HG03025 (cell line): Measurements from ENCODE around the gene DCT.
"Not testable (repeated sequence)": the region's sequence is repeated elsewhere in the genome, so short reads cannot be mapped to it uniquely, and the experiment has no call there.

Source experiments
- ATAC-seq: cut with Tn5 transposase; IDR thresholded peaks from one replicate; pipeline ENCODE4 v1.9.1; 2021; ENCODE audit warnings: mild to moderate bottlenecking, moderate library complexity; ENCODE audit not compliant: unreplicated experiment, low FRiP score

Gene DCT

DNA sequence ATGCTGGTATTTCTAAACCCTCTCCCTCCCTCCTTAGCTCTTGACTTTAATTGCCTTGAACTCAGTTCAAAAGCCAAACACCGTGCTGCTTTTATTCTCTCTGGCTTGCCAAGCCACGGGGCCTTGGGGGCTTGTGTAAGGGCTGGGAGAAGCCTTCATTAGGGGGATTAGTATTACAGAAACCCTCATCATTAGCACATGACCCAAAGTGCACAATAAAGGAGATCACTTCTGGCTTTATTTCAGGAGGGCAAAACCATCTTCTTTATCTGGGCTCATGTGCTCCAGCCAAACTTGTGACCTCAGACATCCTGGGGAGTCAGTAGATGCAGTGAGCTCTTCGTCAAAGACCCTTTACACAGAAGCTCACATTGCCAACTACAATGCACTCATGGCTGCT lies at the start of gene DCT:
DCT (minus strand) TSS at position 67 of the 400 bp plus-strand sequence. CDS start 427 bp downstream, outside the sequence.
- ATAC-seq = no peak

DNA sequence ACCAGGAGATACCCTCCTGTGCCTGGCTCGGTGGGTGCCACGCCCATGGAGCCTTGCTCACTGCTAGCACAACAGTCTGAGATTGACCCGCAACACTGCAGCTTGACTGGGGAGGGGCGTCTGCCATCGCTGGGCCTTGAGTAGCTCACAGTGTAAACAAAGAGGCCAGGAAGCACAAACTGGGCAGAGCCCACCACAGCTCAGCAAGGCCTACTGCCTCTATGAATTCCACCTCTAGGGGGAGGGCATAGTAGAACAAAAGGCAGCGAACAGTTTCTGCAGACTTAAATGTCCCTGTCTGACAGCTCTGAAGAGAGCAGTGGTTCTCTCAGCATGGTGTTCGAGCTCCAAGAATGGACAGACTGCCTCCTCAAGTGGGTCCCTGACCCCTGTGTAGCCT lies 47.5 kb upstream of the DCT start:
- not testable (repeated sequence) for ATAC-seq

DNA sequence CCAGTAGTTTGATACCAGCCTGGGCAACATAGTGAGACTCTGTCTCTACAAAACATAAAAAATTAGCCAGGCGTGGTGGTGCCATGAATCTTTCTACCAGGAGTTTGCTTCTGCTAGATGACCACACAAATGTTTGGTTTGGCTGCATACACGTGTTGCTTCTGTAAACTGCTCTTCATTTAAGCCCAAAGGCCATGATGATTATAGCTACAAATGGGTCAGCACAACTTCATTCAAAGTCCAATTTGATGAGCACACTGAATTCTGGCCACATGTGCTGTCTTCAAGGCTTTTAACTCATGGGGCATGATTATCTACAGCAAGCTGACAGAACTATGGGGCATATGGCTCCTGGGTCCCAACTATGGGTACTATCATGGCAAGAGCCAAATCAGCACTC lies 46.3 kb upstream of the DCT start:
- no peak for ATAC-seq

DNA sequence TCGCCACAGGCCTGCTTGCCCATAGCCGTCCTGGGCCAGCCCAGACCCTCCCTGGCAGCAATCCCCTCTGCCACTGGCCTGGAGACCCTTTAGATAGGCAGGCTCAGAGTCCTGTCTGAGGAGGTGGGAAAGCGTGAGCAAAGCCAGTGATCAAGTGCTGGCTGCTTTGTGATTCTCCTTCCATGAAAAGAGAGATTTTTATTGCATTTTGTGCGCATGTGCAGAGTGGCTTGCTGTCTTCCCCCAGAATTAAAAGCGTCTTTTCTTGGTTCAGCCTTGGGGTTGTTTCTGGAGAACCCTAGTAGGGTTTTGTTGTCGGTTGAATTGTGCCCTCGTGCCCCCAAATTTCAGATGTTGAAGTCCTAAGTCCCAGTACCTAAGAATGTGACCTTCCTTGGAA lies 44.9 kb upstream of the DCT start:
- no peak for ATAC-seq

DNA sequence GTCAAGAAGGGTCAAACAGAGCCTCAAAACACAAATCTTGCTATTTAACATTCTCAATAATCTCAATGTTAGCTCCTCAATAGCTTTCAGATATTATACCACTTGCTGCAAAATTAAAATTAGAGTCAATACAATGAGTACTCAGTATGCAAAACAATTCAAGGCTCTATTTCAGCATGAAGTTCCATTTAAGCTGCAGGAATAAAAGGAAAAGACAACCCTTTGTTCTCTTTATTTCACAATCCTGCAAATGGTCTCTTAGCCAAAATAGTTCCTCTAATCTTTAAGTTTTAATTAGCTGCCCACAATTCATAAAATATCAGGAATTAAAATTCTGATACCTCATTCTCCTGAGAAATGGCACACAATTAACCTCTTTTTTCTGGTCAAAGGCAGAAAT lies 40.5 kb upstream of the DCT start:
- ATAC-seq = no peak

DNA sequence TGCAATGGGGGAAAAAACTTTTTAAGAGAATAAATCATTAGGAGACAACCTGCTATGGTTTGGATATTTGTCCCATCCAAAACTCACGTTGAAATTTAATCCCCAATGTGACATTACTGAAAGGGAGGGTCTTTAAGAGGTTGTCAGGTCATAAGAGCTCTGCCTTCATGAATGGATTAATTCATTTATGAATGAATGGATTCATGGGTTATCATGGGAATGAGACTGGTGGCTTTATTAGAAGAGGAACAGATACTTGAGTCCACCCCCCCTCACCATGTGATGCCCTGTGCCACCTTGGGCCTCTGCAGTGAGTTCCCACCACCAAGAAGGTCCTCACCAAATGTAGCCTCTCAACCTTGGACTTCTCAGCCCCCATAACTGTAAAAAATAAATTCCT lies 37.0 kb upstream of the DCT start:
- no peak for ATAC-seq

DNA sequence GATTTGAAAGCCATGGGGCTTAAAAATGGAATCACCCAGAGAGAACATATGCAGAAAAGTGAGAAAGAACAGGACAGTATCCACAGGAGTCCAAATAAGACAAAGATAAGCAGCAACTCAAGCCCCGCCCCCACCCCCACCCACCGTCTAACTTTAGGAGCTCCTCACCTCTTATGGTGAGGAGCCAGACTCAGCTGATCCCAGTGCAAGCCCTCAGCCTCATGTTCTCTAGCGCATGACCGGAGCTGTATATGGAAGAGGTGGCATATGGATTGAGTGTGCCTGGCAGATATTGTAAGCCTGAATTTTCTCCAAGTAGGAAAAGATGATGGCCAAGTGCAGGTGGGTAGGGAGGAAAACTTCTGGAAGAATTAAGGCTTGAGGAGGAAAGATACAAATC lies 36.4 kb upstream of the DCT start:
- no peak for ATAC-seq

DNA sequence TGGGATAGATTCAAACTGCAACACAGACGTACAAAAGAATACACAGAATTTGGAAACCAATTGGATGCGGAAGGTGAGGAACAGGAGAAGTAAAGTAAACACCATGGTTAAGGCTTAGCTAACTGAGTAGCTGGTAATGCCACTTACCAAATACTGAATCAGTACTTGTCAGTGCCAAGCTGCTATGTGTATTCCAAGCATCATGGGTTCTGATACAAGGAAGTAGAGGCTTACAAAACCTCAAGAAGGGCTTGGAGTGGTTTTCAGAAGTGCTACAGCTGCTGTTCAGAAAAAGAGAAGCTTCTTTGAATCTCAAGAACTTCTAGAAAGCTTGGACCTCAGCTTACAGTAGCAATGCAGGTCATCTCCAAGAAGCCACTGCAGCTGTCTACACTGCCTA lies 35.9 kb upstream of the DCT start:
- no peak for ATAC-seq

DNA sequence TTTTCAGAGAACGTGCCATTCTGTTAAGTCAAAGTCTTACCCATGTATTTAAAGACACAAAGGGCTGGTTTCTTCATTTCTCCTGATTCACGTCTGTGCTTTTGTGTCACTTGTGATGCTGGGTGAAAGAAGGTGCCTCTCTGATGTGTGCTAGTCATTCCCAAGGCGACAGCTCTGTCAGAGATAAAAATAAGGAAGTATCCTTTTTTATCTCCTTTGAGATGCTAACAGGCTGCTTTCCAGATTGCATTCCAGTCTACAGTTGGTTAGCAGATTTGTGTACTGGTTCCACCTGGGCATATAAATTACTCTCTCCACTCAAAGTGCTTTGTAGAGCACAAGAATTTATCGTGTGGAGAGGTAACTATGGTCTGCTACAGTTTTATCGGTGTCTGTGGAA lies 33.5 kb upstream of the DCT start:
- no peak for ATAC-seq

DNA sequence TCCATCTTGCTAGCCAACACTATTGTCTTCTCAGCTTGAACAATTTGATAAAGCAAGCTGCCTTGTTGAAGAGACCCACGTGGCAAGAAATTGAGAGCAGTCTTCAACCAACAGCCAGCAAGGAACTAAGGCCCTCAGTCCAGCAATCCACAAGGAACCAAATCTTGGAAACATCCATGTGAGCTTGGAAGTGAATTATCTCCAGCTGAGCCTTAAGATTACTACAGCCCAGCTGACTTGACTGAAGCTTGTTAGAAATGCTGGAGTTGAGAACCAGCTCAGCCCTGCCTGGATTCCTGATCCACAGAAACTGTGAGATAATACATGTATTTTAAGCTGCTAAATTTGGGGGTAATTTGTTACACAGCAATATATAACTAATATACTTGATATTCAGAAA lies 26.2 kb upstream of the DCT start:
- ATAC-seq = no peak

DNA sequence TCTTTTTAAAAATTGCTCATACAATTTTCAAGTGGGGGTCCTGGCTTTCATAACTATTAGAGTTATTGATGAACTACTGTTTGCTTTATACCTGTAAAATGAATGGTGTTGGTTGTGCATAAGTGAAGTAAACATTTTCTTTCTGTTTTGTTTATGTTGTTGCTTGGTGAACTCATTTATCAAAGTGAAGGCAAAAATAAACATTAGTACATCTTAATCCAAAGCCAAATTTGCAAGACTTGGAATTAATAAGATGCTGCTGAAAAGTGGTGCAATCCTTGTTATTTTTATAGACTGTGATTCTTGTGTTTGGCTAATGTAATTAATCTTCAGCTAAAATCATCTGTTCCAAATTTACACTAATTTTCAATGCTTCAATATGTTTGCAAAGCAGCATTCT lies 24.4 kb upstream of the DCT start:
- ATAC-seq = no peak

DNA sequence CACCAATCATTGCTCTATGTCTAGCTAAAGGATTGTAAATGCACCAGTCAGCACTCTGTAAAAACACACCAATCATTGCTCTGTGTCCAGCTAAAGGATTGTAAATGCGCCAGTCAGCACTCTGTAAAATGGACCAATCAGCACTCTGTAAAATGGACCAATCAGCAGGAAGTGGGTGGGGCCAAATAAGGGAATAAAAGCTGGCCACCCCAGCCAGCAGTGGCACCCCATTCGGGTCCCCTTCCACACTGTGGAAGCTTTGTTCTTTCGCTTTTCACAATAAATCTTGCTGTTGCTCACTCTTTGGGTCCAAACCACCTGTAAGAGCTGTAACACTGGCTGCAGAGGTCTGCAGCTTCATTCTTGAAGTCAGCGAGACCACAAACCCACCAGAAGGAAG lies 19.3 kb upstream of the DCT start:
- not testable (repeated sequence) for ATAC-seq

DNA sequence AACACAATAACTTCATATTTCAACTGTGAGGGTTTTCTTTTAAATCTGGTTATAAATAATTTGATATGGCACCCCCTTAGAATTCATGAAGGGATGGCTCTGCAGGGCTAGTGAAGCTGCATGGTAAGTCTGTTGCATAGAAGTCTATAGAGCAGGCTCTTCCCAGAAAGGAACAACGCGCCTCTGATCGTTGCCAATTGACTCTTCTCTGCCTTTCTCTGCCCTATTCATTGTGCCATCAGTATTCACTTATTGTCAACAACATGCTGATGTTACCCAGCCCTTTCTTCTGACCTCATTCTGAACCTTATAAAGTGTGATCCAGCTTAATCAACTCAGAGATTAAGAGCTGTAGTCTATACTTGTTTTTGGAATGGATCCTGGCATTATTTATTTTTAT lies 16.3 kb upstream of the DCT start:
- ATAC-seq = no peak

DNA sequence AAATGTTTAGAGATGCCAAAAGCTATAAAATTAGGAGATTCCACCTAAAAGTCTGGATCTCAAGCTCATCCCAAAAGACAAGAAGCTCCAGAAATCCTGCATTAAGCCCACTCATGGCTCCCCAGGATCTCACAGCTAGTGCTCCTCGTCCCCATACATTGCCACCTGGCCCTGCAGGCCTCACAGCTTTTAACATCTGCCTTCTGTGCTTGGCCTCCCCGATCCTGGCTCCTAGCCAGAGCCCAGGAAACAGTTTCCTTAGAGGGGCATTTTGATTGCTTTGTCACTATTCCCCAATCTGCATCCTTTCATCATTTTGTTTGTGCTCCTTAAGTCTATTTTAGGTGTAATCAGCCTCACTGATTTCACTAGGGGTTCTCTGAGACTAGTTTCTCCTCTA lies 14.5 kb upstream of the DCT start:
- no peak for ATAC-seq

DNA sequence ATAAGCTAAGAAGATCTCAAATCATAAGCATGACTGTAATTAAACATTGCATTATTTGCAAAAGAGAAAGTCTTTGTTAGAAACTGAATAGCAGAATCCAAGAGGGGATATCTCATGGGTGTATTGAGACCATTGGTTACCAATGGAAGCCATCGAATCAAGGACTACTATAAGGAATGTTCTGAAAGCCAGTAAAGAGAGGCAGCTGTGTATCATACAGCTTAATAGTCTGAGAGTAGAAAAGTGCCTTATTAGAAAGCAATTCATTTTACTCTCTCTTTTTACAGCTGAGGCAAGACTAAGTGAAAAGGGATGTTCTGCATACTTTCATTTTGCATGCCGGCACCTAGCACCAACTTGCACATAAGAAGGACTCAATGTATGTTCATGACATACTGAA lies 7.6 kb upstream of the DCT start:
- ATAC-seq = no peak

DNA sequence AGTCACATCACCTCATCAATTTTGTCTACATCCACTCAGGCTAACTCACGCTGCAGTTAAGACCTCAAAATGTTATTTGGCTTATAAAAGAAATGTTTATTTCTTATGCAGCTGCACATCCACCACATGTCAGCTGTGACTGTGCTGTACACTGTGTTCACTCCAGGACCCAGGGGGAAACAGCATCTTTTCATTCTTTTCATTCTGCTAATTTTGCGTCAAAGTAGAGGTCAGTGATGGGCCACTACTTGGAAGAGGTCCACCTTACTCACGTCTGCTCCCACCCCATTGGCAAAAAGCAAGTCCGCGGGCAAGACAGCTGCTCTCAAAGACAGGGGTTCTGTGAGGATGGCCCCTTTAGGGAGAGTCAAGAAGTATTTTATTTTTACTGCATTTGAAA lies 4.5 kb upstream of the DCT start:
- no peak for ATAC-seq

DNA sequence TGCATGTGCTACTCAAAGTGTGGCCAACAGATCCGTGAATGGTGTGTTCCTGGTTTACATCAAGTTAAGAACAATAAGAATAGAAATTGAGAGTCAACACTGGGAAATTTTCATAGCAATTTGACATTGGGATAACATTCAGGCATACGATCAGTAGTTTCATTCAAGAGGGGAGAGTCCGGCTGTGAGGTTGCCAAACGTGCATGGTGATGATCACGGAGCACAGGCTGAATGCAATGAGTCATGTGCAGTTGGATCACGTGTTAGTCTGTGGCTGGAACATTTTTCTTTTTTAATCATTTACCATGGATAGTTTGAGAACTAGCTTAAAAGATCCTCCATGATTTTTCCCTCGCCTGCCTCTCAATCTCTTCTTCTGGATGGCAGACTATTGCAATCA lies 2.5 kb upstream of the DCT start:
- ATAC-seq = no peak

DNA sequence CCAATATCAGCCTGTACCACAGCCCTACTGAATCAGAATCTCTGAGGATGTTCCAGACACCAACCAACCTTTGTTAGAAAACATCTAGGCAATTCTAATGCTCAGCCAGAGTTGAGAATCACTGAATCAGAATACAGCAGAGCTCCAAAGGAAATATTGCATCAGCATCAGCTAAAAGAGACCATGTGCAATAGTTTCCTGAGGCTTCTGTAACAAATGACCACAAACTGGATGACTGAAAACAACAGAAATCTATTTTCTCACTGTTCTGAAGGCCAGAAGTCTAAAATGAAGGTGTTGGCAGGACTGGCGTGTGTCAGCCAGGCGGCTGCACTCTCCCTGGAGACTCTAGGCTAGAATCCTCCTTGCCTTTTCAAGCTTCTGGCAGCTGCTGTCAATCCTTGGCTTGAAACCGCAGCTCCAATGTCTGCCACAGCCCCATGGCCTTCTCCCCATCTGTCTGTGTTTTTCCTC lies 1.2 kb upstream of the DCT start:
- no peak for ATAC-seq

DNA sequence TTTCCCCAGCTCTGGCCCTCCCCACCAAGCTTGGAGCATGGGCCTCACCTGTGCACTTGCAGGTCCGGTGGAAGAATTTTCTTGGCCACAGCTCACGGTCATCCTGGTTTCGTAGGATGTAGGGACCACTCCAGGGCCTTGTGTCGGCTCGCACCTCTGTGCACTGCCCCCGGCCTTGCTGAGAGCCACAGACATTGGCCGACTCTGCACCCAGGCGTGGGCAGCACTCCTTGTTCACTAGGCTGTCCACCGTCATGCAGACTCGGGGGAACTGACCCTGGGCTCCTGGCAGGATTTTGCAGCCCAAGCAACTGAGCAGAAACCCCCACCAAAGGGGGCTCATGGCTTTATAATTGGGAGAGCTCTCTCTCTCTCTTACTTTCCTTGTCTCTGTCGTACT lies 569 bp downstream of the DCT start:
- ATAC-seq = no peak

DNA sequence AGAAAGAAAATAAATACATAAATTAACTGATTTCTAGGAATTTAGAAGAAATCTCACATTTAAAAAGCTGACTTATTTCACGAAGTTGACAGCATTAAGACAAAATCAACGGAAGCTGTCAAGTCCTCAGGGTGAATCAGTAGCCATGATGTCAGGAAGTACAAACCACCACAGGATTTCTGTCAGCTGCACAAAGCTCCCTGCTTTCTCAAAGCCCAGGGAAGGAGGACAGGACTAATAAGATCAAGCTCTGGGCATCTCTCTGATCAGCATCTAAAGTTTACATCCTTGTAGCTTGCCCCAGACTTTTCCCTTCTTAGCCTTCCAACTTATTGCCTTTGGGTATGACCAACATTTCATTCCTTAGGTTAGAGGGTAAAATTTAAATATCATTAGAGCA lies 9.4 kb downstream of the DCT start:
- no peak for ATAC-seq

DNA sequence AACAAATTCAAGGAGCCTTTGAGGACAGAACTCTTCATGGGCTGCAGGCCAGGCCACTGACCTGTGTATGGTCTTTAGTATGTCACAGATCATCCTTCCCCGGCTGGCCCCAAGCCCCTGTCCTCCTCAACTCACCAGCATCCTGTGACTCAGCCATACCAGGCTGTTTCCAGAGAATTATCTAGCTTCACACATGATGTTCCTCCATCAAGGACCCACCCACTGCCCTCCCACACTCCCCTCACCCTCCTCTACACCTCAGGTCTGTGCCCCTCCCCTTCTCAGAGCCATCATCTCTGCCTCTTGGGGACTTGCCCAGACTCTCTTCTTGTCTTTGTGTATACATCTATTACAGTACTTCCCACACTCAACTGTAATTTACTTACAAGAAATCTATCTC lies 14.7 kb downstream of the DCT start:
- ATAC-seq = no peak

DNA sequence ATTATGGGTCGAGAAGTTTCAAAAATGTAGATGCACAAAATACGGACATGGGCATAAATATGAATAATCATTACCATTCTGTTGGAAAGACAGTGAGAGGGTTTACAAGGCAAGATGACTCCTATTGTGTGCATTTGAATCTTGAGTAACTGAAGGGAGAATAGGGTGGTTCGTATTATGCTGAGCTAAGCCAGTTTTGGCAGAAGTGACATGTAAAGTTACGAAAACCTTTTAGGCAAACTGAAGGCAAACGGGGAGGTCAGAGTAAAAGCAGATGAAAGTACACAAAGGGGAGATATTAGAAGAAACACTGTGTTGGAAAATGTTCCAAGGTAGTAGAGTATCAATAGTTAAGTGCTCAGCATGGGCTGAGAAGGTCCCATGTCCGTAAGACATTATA lies 16.8 kb downstream of the DCT start:
- no peak for ATAC-seq

DNA sequence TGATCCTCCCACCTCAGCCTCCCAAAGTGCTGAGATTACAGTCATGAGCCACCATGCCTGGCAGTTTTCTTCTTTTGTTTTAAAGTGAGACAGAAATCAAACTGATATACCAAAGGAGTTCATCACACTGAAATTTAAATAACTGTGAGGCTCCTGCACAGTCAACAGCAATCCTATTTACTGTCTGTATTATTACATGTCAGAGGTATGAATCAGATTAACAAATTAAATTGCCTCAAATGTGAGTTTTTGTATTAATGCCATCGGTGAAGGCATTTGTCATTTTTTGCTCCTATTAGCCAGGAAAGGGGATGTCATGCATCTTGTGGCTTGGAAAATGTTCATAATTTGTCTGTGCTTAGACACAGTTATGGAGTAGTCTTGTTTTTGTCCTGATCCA lies 20.4 kb downstream of the DCT start:
- ATAC-seq = no peak

DNA sequence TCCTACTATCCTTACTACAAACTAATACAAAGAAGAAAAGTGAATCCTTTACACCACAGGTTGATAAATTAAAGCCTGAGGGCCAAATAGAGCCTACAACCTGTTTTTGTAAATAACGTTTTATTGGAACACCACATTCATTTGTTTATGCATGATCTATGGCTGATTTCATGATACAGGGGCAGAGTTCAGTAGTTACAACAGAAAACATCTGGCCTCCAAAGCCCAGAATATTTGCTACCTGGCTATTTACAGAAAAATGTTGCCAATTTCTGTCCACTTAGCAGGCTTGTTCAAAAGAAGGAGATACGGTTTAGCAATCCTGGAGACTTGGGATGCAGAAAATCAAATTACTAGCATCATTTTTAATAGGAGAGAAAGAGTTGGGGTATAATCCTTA lies 24.1 kb downstream of the DCT start:
- ATAC-seq = no peak
